H9 (cell line): ENCODE data around the gene STARD4. TPM values are rescaled to one million over a fixed set of nuclear protein-coding genes. Genes with fewer than 3 reads are reported as not detected.

Experiments
- DNase-seq: peaks from one replicate; pipeline ENCODE4 v3.0.0-alpha.2; 2017
- H2AFZ ChIP-seq: one replicate; pipeline ENCODE4 v1.6.1; 2013; ENCODE audit warnings: mild to moderate bottlenecking, low read length, control low read depth, moderate library complexity
- H2AK5ac ChIP-seq: 2 replicates; pipeline ENCODE4 v1.6.1; 2013; ENCODE audit warnings: low read length, control low read depth, mixed read lengths; ENCODE audit not compliant: insufficient read length
- H2BK120ac ChIP-seq: one replicate; pipeline ENCODE4 v1.6.1; 2013; ENCODE audit warnings: low read depth, mild to moderate bottlenecking, low read length, control low read depth, inconsistent platforms; ENCODE audit not compliant: poor library complexity, severe bottlenecking
- H2BK12ac ChIP-seq: 2 replicates; pipeline ENCODE4 v1.6.1; 2013; ENCODE audit warnings: low read length, control low read depth, mixed read lengths, low read depth; ENCODE audit not compliant: insufficient read length
- H2BK15ac ChIP-seq: 2 replicates; pipeline ENCODE4 v1.6.1; 2013; ENCODE audit warnings: low read depth, low read length, control low read depth
- H2BK20ac ChIP-seq: one replicate; pipeline ENCODE4 v1.6.1; 2013; ENCODE audit warnings: low read depth, mild to moderate bottlenecking, low read length, control low read depth, inconsistent platforms; ENCODE audit not compliant: poor library complexity, severe bottlenecking
- H2BK5ac ChIP-seq: 2 replicates; pipeline ENCODE4 v1.6.1; 2013; ENCODE audit warnings: low read length, control low read depth, mixed read lengths; ENCODE audit not compliant: insufficient read length
- H3K14ac ChIP-seq: 2 replicates; pipeline ENCODE4 v1.6.1; 2013; ENCODE audit warnings: low read length, control low read depth; ENCODE audit not compliant: insufficient read depth
- H3K18ac ChIP-seq: 2 replicates; pipeline ENCODE4 v1.6.1; 2013; ENCODE audit warnings: low read depth, mild to moderate bottlenecking, mixed read lengths, low read length, control low read depth; ENCODE audit not compliant: insufficient read length
- H3K23ac ChIP-seq: 2 replicates; pipeline ENCODE4 v1.6.1; 2013; ENCODE audit warnings: low read length, control low read depth, mixed read lengths, low read depth; ENCODE audit not compliant: insufficient read length
- H3K23me2 ChIP-seq: 2 replicates; pipeline ENCODE4 v1.6.1; 2013; ENCODE audit warnings: low read depth, mild to moderate bottlenecking, mixed read lengths, low read length, control low read depth; ENCODE audit not compliant: insufficient read length, poor library complexity, severe bottlenecking
- H3K27ac ChIP-seq: 2 replicates; pipeline ENCODE4 v1.5.1; 2013; ENCODE audit warnings: low read length, control low read depth, mixed read lengths, low read depth; ENCODE audit not compliant: insufficient read length
- H3K27me3 ChIP-seq: 2 replicates; pipeline ENCODE4 v1.6.1; 2013; ENCODE audit warnings: low read length, control low read depth, inconsistent platforms; ENCODE audit not compliant: insufficient read depth
- H3K4ac ChIP-seq: 2 replicates; pipeline ENCODE4 v1.6.1; 2013; ENCODE audit warnings: low read depth, mild to moderate bottlenecking, control low read depth, inconsistent platforms, low read length, moderate library complexity
- H3K4me1 ChIP-seq: 2 replicates; pipeline ENCODE4 v1.6.1; 2013; ENCODE audit warnings: low read length, control low read depth, inconsistent platforms; ENCODE audit not compliant: insufficient read depth
- H3K4me2 ChIP-seq: 2 replicates; pipeline ENCODE4 v1.6.1; 2013; ENCODE audit warnings: low read length, control low read depth, mixed read lengths; ENCODE audit not compliant: insufficient read length, insufficient read depth
- H3K56ac ChIP-seq: 2 replicates; pipeline ENCODE4 v1.6.1; 2013; ENCODE audit warnings: low read depth, mild to moderate bottlenecking, mixed read lengths, low read length, control low read depth; ENCODE audit not compliant: insufficient read length
- H3K79me1 ChIP-seq: 2 replicates; pipeline ENCODE4 v1.6.1; 2013; ENCODE audit warnings: low read depth, mild to moderate bottlenecking, moderate library complexity, low read length, control low read depth, inconsistent platforms; ENCODE audit not compliant: insufficient read depth, poor library complexity, severe bottlenecking
- H3K79me2 ChIP-seq: 2 replicates; pipeline ENCODE4 v1.6.1; 2013; ENCODE audit warnings: low read length, control low read depth, inconsistent platforms; ENCODE audit not compliant: insufficient read depth
- H3K9ac ChIP-seq: 2 replicates; pipeline ENCODE4 v1.6.1; 2013; ENCODE audit warnings: low read length, control low read depth, mixed read lengths; ENCODE audit not compliant: insufficient read length; ENCODE audit errors: extremely low read depth
- H3K9me3 ChIP-seq: one replicate; pipeline ENCODE4 v1.6.1; 2013; ENCODE audit warnings: low read depth, low read length, inconsistent platforms; ENCODE audit not compliant: control insufficient read depth
- H3T11ph ChIP-seq: one replicate; pipeline ENCODE4 v1.6.1; 2013; ENCODE audit warnings: mild to moderate bottlenecking, low read length, control low read depth, inconsistent platforms
- H4K20me1 ChIP-seq: one replicate; pipeline ENCODE4 v1.6.1; 2013; ENCODE audit not compliant: control insufficient read depth, insufficient read length, insufficient read depth
- H4K5ac ChIP-seq: 2 replicates; pipeline ENCODE4 v1.6.1; 2013; ENCODE audit warnings: low read depth, mild to moderate bottlenecking, mixed read lengths, low read length, control low read depth; ENCODE audit not compliant: insufficient read length
- H4K8ac ChIP-seq: replicated peaks from 2 replicates; pipeline ENCODE4 v1.6.1; 2013; ENCODE audit warnings: low read length, control low read depth, mixed read lengths, low read depth; ENCODE audit not compliant: insufficient read length
- H4K91ac ChIP-seq: 2 replicates; pipeline ENCODE4 v1.6.1; 2013; ENCODE audit warnings: low read depth, mild to moderate bottlenecking, moderate library complexity, mixed read lengths, low read length, control low read depth; ENCODE audit not compliant: insufficient read length
- H3K27ac Mint-ChIP-seq, 3 experiments: 2 replicates in 2 of 3; 3 replicates in 1 of 3; pipeline ENCODE4 v1.8.0; 2020 to 2021; ENCODE audit warnings: mixed read lengths in 3 of 3, mild to moderate bottlenecking in 1 of 3, moderate library complexity in 1 of 3
- H3K27me3 Mint-ChIP-seq: 2 replicates; pipeline ENCODE4 v1.8.0; 2021; ENCODE audit warnings: low read depth, mild to moderate bottlenecking, moderate library complexity, mixed read lengths
- H3K36me3 Mint-ChIP-seq, 3 experiments: 2 replicates in 2 of 3; 3 replicates in 1 of 3; pipeline ENCODE4 v1.8.0; 2020 to 2021; ENCODE audit warnings: low read depth in 3 of 3, mixed read lengths in 3 of 3; ENCODE audit not compliant: insufficient read depth in 1 of 3
- H3K4me1 Mint-ChIP-seq, 2 experiments: 2 replicates each; pipeline ENCODE4 v1.8.0; 2020; ENCODE audit warnings: mixed read lengths in 2 of 2
- H3K4me3 Mint-ChIP-seq, 2 experiments: 2 replicates in 1 of 2; 3 replicates in 1 of 2; pipeline ENCODE4 v1.8.0; 2020 to 2021; ENCODE audit warnings: mild to moderate bottlenecking in 2 of 2, mixed read lengths in 2 of 2, moderate library complexity in 1 of 2
- H3K9me3 Mint-ChIP-seq, 2 experiments: 2 replicates in 1 of 2; 3 replicates in 1 of 2; pipeline ENCODE4 v1.8.0; 2020; ENCODE audit warnings: mild to moderate bottlenecking in 2 of 2, mixed read lengths in 2 of 2, moderate library complexity in 1 of 2
- WGBS: extraction: QIAGEN DNeasy Blood & Tissue Kit; methylation state at CpG from one replicate; pipeline ENCODE4 v1.1.7; 2013; ENCODE audit warnings: missing lambda C conversion rate, low lambda C conversion rate, mixed read lengths; ENCODE audit not compliant: insufficient read length; ENCODE audit errors: extremely low coverage; 5-methylcytosine and 5-hydroxymethylcytosine counted together
- total RNA-seq: library from RNA; stranded (reverse); gene quantifications from 2 replicates; pipeline ENCODE4 v1.2.1, GENCODE V29; 2021
- TF ChIP-seq, protein P1 (sequence below): fragments of 200-600 bp; sonication (generic); conservative IDR thresholded peaks from 3 replicates; pipeline ENCODE4 v1.8.0; 2021; ENCODE audit warnings: antibody characterized with exemption, mild to moderate bottlenecking

The STARD4 gene
- total RNA-seq, 1 experiment from 2014 or later: 28.7 TPM

DNA sequence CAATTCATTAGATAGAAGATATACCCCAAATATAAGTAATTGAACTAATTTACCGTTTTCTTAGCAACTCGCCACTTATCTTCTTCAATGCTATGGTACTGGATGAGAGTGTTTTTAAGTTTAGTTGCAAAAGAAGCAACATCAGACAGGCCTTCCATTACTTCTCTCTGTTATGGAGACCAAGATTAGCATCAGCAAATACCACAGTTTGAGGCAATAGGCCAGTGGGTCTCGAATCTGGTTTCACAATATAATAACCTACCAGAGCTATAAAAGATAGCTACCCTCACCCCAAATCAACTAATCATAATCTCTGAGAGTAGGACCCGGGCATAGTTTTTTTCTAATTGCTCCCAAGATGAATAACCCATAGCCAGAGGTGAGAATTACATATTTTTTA is 5.1 kb downstream of the STARD4 start:
- H3K4me1 Mint-ChIP-seq: peaks cover 30 to 36% of the 10 kb centered on the region in 2 experiments
- no peak overlapping the region for H2BK12ac ChIP-seq
- no peak overlapping the region for H3K4me2 ChIP-seq

More for the DNA sequence above, 5.1 kb downstream of the STARD4 start:
- H3K4me1 ChIP-seq: peaks cover 2% of the 10 kb centered on the region; the same call in 1 of the 2 replicates
- H4K20me1 ChIP-seq: no peaks in the 10 kb centered on the region
- H3K27me3 ChIP-seq: no peaks in the 10 kb centered on the region
- H3K9me3 Mint-ChIP-seq: no peaks in the 10 kb centered on the region
- H3K23me2 ChIP-seq: no peaks in the 10 kb centered on the region
- H3K27me3 Mint-ChIP-seq: no peaks in the 10 kb centered on the region
- no peak overlapping the region for H2BK120ac ChIP-seq
- peaks cover 39% of the 10 kb centered on the region for H3K79me2 ChIP-seq
- no peak overlapping the region for H3K56ac ChIP-seq
- peaks cover 0 to 22% (median 15%) of the 10 kb centered on the region in 3 experiments; a peak in 6 of 7 replicates for H3K36me3 Mint-ChIP-seq
- no peaks in the 10 kb centered on the region for H3K9me3 ChIP-seq
- H2BK15ac ChIP-seq: no peak overlapping the region
- H3K4me3 Mint-ChIP-seq: no peak overlapping the region
- no peak overlapping the region for H4K5ac ChIP-seq
- H3K4ac ChIP-seq: no peak overlapping the region
- TF ChIP-seq, protein P1, sequence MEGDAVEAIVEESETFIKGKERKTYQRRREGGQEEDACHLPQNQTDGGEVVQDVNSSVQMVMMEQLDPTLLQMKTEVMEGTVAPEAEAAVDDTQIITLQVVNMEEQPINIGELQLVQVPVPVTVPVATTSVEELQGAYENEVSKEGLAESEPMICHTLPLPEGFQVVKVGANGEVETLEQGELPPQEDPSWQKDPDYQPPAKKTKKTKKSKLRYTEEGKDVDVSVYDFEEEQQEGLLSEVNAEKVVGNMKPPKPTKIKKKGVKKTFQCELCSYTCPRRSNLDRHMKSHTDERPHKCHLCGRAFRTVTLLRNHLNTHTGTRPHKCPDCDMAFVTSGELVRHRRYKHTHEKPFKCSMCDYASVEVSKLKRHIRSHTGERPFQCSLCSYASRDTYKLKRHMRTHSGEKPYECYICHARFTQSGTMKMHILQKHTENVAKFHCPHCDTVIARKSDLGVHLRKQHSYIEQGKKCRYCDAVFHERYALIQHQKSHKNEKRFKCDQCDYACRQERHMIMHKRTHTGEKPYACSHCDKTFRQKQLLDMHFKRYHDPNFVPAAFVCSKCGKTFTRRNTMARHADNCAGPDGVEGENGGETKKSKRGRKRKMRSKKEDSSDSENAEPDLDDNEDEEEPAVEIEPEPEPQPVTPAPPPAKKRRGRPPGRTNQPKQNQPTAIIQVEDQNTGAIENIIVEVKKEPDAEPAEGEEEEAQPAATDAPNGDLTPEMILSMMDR: no peak
- no peak overlapping the region for H3K9ac ChIP-seq
- no peak overlapping the region for H2AK5ac ChIP-seq
- no peak overlapping the region for H3K27ac ChIP-seq
- H3K27ac Mint-ChIP-seq: no peak overlapping the region
- H4K8ac ChIP-seq: no peak overlapping the region
- H3K14ac ChIP-seq: no peak overlapping the region
- no peak overlapping the region for H2BK20ac ChIP-seq
- H2AFZ ChIP-seq: no peak overlapping the region
- no peak overlapping the region for H3K23ac ChIP-seq
- H4K91ac ChIP-seq: no peak overlapping the region
- H2BK5ac ChIP-seq: no peak overlapping the region
- no peak for DNase-seq
- no CpG with 5 or more reads among the region's 4 CpGs for WGBS
- H3K79me1 ChIP-seq: peaks cover 6% of the 10 kb centered on the region
- no peak overlapping the region for H3K18ac ChIP-seq
- no peak overlapping the region for H3T11ph ChIP-seq
